HL-60/S4 (cell line): Measurements from ENCODE around the gene SRGAP3.

Experiments
- in situ Hi-C: fragments of 300-500 bp; cut with MboI; formaldehyde crosslinking; loops from 2 replicates; pipeline ENCODE4 v1.14.3; 2022; ENCODE audit warnings: low sequenced_read_pairs

The SRGAP3 gene

DNA sequence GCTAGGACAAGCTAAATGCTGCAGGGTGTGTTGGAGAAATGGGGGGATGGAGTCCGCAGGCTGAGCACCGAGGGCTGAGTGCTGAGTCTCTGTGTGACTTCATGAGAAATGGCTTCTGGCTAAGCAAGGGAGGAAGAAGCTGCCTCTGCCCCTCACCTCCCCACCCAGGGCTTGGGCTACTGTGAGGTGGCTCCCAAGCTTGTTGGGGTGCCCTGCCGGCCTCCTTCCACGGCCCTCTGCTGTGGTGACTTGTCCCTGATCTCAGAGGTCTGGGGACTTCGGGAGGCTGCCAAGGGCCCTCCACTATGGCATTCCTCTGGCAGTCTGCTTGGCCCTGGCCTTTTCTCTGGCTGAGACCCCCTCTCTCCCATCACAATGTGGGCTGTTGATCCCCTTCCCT lies 256.1 kb downstream of the SRGAP3 start:
- in situ Hi-C loops, result no loop called here

DNA sequence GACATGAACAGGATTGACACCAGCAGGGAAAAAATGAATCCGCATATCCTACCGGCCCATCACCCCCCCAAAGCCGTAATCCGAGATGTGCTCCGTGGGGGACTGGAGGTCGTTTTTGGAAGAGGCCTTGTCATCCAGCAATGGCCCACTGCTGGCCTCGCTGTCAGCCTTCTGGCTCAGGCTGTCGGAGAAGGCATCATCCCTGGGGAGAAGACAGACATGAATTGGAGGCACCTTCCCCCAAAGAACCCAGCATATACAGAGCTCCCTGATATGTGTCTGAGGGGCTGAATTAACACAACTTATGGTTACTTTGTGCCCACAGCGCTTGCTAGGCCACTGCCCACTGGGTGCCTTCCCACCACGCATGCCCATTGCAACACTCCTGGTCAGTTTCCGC lies 256.6 kb downstream of the SRGAP3 start:
- in situ Hi-C loops, result no loop called here

DNA sequence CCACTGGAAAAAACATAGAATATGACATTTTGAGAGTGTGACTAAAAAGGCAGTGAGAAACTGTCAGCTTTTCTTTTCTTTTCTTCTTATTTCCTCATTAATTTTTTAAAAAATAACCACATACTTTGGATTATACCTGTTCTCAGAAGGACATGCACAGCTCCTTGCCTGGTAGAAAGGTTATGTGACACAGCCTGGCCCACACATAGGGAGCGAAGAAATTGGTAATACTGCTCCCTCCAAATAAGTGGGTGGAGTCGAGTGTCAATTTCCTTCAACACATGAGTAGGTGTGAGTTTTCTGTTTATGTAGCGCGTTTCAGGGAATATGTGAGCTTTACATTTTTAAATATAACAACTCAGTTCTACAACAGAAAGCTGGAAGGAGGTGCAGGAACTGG lies 257.2 kb downstream of the SRGAP3 start:
- in situ Hi-C loops, result no loop called here

DNA sequence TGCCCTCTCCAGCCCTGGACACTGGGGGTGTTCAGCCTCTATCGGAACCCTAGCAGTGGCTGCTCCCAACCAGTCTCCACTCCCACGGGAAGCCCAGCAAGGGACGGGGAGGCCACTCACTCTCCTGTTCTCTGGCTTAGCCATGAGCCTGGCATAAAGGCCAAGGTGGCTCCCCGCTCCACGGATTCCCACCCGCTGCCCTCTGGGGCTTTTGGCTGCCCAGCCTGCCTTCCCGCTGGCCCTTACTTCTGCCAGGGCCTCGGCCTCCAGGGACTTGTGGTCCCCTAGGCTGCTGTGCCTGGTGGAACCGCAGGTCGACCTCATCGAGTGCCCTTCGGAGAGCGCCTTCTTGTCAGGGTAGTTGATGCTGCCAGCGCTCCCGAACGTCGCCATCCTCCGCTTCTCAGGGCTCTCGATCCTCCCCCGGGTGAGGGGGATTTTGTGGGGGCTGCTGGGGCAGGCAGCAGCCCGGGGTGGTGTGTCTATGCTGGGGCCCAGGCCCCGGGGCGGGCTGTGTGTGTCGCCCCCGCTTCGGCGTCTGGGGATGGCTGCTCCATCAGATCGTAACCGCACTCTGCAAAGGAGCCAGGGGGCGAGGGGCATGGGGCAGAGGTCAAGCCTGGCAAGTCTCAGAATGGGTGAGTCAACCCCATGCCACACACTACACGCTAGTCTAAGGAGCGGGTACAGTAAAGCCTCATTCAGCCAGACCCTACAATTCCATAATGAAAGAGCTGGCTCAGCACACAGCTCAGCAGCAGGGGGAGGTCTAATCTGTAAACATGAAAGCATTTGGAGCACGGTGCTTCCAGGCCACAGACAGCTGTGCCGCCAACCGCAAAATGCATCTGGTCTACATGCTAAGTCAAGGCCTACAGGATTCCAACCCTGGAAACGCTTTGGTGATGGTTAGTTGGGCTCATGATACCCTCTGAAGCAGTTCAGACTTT lies 258.9 kb downstream of the SRGAP3 start:
- in situ Hi-C loops, result no loop called here

DNA sequence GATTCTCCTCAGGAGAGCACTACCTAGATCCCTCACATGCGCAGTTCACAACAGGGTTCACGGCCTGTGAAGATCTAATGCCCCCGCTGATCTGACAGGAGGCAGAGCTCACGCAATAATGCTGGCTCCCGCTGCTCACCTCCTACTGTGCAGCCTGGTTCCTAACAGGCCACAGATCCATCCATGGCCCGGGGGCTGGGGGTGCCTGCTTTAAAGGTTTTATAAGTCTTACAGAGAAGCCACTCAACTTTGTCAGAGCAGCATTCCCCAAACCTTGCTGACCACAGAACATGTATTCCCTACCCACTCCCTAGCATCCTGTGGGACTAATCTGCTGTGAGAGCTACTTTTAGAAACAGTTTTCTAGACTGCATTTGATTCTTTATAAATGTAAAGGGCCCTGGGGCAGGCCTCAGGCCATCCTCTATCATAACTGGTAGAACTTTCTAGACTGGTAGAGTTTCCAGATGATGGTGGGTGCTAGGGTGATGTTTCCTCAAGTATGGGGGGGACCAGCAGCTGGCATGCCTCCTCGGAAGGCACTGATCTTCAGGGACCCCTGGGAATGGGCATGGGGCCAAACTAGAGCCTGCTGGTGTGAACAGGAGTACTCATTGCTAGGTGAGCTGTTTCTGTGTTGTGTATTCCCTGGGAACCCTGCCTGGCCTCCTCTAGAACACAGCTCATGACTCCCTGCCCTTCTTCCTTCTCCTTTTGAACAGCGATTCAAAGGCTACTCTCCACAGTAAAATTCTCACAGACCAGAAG lies 260.5 kb downstream of the SRGAP3 start:
- in situ Hi-C loops, result no loop called here

DNA sequence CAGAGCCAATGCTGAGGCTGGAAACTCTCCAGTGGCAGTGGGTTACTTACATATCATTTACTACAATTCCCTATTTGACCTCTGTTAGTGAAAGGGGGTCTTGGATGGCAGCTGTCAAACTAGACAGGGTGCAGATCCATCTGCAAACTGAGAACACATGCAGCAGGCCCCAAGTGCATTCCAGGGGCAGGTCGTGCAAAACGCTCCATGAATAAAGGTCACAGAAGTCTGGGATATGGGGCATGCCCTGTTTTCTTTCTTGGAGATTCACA lies 261.1 kb downstream of the SRGAP3 start:
- in situ Hi-C loops, result no loop called here

DNA sequence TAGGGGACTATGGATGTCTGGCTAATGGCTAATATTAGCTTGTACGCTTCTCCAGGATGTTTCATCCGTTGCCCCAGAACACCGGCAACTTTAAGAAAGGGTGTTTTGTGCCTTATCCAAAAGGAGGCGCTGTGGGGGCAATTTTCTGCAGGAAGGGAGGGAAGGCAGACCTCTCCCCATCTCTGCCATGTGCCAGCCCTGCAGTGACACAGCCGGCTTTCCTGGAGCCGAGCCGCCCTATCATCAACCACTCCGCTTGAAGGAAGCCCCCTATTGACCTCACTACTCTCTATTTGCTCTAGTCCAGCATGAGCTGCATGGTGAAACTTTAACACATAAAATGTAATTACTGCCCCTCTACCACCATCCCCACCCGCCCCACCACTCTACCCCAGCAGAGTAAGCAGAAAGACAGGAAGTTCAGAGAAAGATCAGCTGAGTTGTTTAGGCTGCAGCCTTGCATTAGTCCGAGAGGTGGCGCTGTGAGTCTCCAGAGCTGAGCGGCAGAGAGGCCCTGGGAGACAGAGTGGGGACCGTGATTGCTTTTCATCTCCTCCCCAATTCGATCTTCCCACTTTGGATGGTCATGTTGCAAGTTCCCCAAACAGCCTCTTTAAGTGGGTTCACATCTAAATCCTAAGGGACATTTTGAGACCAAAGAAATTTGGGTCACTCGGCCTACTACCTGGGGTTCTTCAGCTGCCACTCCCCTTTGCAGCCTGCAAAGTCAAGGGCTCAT lies 261.6 kb downstream of the SRGAP3 start:
- in situ Hi-C loops, result no loop called here

DNA sequence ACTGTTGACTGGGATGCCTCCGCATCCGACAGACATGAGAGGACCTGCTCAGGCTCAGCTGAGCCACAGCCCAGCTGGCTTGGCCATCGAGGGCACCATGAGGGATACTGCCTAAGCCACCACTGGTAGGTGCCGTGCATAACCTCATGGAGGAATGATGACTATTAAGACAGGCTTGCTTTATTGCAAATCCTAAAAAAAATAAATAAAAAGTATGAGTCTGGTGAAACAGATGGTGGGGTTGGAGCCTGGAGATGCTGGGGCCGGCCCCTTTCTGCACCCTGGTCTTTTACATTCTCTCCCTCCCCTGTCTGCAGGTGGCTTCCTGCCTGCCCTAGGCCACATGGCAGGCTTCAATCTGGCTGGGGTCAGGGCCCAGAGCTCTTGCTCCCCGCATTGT lies 262.2 kb downstream of the SRGAP3 start:
- in situ Hi-C loops, result no loop called here

GRCh38 chr3:8986741-8987140 lies 262.7 kb downstream of the SRGAP3 start:
- in situ Hi-C loops, result no loop called here

DNA sequence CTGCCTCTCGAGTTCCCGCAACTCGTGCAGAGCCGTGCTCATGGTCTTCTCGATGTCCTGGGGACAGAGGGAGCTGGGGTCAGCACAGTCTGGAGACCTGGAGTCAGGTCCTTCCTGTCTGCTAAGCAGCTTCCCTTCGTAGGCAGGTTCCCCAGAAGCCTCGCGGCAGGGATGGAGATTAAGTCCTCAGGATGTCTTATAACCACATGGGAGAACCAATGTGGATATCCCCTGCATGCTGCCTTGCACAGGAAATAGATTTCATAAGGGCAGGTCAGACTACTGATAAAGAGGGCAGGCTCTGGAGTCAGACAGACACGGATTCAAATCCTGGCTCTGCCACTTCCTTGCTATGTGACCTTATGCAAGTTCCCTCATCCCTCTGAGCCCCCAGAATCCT lies 263.6 kb downstream of the SRGAP3 start:
- in situ Hi-C loops, result no loop called here

DNA sequence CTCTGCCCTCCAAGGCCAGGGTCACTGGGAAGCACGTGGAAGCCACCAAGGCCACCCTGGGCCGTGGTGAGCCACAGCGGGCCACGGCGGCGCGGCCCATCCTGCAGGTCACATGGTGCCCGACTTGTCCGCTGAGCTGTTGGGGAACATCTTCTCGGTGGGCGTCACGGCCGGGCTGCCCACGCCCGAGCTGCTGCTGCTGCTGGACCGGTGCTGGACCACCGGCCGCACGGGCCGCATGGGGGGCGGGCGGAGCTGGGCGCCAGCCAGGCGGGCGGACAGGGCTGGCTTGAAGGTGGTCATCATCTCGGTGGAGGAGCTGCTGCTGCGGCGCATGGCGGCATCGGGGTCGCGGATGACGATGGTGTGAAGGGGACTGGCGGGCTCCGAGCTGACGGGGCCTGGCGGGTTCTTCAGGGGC lies 264.0 kb downstream of the SRGAP3 start:
- in situ Hi-C loops, result no loop called here

- in situ Hi-C loops, result no loop called here
Observed at GRCh38 chr3:8984526-8984925, 264.9 kb downstream of the SRGAP3 start.

- in situ Hi-C loops, result no loop called here
Observed at GRCh38 chr3:8984081-8984480, 265.4 kb downstream of the SRGAP3 start.

GRCh38 chr3:8983591-8983990 lies 265.9 kb downstream of the SRGAP3 start:
- in situ Hi-C loops, result no loop called here

DNA sequence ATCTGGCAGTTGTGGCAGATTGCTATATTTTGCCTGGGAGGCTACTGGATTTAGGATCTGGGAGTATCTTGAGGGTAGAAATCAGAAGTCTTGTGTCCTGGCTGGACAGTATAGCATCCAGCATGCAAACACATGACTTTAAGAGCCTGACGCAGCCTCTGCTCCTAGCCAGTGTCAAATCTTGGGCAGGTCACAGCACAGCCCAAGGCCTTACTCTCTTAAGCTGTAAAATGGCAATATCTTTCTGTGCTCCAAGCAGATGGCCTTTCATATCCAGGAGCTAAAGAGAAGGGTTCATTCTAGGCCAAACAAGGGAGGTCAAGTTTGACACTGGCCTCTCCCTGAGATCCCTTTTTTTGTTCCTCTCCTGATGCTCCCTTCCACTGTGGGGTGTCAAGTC lies 266.4 kb downstream of the SRGAP3 start:
- in situ Hi-C loops, result no loop called here

GRCh38 chr3:8982509-8982908 lies 266.9 kb downstream of the SRGAP3 start:
- in situ Hi-C loops, result no loop called here

DNA sequence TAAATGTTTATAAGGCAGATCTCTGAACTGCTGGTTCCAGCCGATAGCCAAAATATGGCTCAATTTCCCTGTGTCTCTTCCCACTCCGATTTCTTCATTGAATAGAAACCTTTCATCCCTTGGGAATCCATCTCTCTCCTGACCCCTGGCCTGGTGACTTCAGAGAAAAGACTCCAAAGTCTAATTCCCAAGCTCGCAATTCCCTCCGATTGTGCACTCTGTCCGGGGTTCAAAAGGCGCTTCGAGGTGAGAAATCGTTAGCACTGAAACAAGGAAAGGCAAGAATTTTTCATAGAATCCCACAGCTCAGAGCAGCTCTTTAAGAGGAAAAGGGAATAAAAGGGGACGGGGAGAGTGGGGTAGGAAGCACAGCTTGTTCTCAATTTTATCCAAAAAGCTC lies 267.7 kb downstream of the SRGAP3 start:
- in situ Hi-C loops, result no loop called here

DNA sequence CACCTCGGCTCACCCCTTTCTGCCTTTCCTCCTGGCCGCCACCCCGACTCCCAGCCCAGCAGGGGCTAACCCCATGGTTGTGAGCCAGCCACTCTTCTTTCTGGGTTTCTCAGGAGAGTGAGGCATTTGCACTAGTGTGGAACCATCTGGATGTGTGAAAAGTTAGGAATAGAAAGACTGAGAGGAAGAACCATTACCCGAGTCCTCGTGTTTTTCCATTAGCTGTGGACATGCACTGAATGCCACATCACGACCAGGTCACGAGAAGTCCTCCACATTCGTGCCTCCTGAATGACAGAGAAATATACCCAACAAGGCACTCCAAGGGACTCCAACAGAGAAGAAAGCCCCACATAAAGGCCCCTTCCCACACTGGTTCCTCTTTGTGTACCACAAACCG lies 268.1 kb downstream of the SRGAP3 start:
- in situ Hi-C loops, result no loop called here

DNA sequence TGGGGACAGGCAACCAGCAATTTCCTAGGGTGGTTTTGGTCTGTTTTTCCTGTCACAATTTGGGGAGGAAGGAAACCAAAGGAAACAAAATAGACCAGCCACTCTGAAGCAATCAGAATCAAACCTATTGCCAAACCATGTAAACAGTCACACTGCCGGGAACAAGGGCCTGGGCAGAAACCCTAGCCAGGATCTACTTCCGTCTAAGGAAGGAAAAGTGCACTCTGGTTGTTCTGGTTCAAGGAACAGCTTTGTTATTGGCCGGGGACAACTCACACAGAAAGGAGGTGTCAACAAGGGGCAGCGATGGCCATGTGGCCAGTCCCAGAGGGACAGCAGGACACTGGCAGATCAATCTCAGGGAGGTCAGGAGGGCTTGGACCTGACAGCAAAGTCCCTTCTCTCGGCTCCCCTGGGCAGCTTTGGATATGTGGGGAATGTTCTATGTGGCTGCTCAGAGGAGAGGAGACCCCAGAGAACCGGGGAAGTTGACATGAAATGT lies 268.6 kb downstream of the SRGAP3 start:
- in situ Hi-C loops, result no loop called here

- in situ Hi-C loops, result no loop called here
Observed at GRCh38 chr3:8979262-8979661, 270.2 kb downstream of the SRGAP3 start.

- in situ Hi-C loops, result no loop called here
Observed at GRCh38 chr3:8978551-8978950, 270.9 kb downstream of the SRGAP3 start.
